ENCODE measurements around the gene TIAM1. TPM values are rescaled to one million over a fixed set of nuclear protein-coding genes. Genes with fewer than 3 reads are reported as not detected.

TIAM1 gene
- total RNA-seq, 4 donors from 2014 or later = 6.5 to 36.4 (median 13.0) TPM

- DNase-seq (ENCODE audit: low spot score) = no peak
- no peak for ATAC-seq (ENCODE audit: low FRiP score)
- TF ChIP-seq, protein P1, sequence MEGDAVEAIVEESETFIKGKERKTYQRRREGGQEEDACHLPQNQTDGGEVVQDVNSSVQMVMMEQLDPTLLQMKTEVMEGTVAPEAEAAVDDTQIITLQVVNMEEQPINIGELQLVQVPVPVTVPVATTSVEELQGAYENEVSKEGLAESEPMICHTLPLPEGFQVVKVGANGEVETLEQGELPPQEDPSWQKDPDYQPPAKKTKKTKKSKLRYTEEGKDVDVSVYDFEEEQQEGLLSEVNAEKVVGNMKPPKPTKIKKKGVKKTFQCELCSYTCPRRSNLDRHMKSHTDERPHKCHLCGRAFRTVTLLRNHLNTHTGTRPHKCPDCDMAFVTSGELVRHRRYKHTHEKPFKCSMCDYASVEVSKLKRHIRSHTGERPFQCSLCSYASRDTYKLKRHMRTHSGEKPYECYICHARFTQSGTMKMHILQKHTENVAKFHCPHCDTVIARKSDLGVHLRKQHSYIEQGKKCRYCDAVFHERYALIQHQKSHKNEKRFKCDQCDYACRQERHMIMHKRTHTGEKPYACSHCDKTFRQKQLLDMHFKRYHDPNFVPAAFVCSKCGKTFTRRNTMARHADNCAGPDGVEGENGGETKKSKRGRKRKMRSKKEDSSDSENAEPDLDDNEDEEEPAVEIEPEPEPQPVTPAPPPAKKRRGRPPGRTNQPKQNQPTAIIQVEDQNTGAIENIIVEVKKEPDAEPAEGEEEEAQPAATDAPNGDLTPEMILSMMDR (IDR thresholded peaks at IDR 0.05) = no peak
Observed at GRCh38 chr21:31132574-31133242, 211.4 kb downstream of the TIAM1 start.

- no peak for DNase-seq (ENCODE audit: low spot score)
- no peak for ATAC-seq (ENCODE audit: low FRiP score)
- TF ChIP-seq, protein P1 (IDR thresholded peaks at IDR 0.05) = no peak
Observed at GRCh38 chr21:31130821-31131220, 213.2 kb downstream of the TIAM1 start.

DNA sequence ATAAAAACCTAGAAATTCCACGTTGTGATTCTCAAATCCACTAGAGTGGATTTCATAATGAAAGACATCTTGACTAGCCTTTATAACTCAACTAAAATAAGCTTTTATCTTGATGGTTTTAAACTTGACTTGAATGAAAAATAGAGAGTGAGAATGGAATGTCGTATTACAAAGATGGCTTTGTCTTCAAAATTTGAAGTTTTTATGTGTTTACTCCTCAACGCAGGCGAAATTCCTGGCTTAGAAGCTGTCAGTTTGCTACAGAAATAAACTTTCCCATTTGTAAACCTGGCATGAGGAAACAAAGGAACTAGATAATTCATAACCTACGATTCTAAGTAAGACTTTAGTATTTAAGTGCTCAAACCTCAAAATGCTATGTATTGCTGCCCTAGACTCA lies 215.8 kb downstream of the TIAM1 start:
- DNase-seq (ENCODE audit: low spot score) (no peak), ATAC-seq (ENCODE audit: low FRiP score) (no peak)
- TF ChIP-seq, protein P1 (IDR thresholded peaks at IDR 0.05) = no peak

- DNase-seq (ENCODE audit: low spot score) (no peak), ATAC-seq (ENCODE audit: low FRiP score) (no peak)
- TF ChIP-seq, protein P1 (IDR thresholded peaks at IDR 0.05) = no peak
Observed at GRCh38 chr21:31124010-31124409, 220.1 kb downstream of the TIAM1 start.

GRCh38 chr21:31119199-31119598 lies 224.9 kb downstream of the TIAM1 start:
- DNase-seq (ENCODE audit: low spot score) = no peak
- ATAC-seq (ENCODE audit: low FRiP score) = no peak
- TF ChIP-seq, protein P1 (IDR thresholded peaks at IDR 0.05) = no peak

- TF ChIP-seq, protein P1 (IDR thresholded peaks at IDR 0.05) = no peak
- ATAC-seq (ENCODE audit: low FRiP score) (no peak), DNase-seq (ENCODE audit: low spot score) (no peak)
Observed at GRCh38 chr21:31117128-31117916, 226.7 kb downstream of the TIAM1 start.
